GM19455 (cell line): ENCODE results near the gene FAM229A.

Experiments used
- ATAC-seq: cut with Tn5 transposase; IDR thresholded peaks from one replicate; pipeline ENCODE4 v1.9.1; 2021; ENCODE audit not compliant: unreplicated experiment

FAM229A gene

DNA sequence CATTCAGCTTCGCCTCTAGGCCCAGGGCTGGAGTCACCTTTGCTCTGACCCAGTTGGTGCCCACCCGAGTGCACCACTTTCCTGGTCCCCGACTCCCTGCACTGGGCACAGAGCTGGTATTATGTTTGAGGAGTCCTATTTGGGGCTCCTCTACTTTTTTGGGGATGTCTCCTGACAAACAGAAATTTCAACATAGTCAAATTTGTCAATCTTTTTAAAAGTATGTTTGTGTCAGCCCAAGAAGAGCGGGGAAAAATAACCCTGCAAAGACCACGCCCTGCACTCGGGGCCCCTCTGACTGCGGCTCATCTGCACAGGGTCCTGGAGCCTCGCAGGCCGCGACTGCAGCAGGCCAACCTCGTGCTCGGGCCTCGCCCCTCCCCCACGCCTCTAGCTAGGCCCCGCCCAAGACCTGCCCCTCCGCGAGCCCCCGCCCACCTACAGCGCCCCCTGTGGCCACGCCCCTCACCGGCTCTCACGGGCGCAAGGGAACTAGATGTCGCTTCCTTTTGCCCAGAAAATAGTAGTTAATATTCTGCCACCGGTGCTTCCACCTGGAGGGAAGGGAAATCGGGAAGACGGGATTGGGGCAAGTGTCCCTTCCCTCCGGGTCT is 11.4 kb downstream of the FAM229A start:
- peak; percentile 36 for ATAC-seq

DNA sequence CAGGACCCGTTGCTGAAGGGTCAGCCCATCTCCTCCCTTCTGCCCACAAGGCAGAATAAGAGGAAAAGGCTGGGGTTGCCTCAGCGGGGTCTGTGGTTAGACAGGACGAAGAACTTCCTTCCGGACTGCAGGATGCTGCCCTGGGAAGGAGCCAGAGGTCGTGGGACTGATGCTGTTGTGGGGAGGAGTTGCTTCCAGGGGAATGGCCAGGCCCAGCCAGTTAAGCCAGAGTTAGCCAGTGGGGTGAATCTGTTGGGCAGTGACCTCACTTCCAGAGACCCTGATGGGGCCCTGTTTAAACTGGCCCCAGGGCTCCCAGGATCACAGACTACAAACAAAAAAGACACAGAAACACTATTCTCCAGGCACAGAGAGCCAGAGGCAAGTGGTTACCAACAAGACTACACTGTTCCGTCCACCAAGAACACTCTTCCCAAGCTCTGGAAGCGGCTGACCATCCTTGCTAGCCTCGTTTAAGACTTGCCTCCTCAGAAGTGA is 13.0 kb downstream of the FAM229A start:
- no peak for ATAC-seq

DNA sequence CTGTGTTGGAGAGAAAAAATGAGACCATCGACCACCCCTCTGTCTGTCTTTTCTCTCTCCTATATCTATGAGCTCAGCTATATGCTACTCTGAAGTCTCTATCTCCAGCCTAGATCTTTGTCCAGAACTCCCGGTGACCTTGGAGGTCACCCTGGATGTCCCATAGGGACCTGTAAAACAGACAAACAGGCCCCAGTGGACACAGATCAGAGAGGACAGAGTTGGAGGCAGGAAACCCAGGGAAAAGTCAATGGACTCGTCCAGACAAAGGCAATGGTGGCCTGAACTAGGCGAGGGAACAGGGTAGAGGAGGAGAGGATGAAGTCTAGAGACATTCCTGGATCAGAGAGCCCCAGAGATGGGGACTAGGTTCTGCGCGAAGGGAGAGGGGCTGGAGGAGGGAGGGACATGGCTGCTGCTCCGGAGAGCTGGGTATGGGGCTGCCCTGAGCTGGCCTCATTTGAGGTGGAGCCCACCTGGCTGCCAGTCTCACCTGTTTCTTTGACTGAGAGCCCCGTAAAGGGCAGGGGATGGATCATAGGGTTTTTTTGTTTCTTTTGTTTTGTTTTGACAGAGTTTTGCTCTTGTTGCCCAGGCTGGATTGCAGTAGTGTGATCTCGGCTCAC is 15.6 kb downstream of the FAM229A start:
- no peak for ATAC-seq

DNA sequence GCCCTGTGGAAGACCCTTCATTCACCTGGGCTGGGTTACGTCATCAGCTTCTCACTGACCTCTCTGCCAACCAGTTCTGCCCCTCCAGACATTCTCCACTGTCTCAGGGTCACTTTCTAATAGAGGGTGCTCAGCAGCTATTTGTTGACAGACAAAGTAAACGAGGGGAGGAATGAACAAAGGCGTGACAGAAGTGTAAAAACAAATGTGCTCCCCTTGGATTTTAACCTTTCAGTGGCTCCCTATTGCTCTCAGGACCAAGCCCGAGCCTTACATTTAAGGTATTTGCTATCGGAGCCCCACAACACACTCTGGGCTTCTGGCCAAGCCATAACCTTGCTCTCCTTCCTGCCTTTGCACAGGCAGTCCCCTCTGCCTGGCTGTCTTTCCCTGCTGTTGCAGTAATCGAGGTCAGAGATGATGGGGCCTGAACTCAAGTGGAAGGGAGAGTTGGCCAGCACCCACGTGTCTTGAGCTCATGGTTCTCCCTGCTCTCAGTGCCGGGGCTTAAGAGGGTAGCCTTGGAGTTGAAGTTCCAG is 16.9 kb downstream of the FAM229A start:
- ATAC-seq: no peak

DNA sequence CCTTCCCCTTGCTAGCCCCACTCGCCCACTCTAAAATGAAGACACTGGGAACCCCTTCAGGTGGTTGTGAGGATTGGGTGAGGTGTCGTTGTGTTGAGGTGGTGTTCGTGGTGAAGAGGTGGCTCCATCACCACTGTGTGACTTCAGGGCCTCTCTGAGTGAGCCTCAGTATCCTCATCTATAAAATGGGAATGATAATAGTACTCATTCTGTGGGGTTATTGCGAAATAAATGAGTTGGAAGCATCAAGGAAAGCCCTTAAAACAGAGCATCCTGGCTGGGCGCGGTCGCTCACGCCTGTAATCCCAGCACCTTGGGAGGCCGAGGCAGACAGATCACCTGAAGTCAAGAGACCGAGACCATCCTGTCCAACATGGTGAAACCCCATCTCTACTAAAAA is 19.6 kb downstream of the FAM229A start:
- no peak for ATAC-seq

DNA sequence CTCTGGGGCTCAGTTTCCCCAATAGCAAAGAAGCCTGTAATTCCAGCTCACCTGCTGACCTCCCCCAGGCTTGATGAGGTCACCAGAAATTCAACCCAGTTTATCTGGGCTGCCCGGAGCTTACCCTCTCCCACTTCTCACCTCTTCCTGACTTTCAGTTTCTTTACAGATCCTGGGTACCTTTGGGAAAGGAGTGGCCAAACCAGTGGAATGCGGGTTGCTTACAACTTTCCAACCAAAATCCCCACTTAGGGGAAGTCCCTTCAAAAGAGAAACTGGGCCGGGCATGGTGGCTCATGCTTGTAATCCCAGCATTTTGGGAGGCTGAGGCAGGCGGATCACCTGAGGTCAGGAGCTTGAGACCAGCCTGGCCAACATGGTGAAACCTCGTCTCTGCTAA is 20.3 kb downstream of the FAM229A start:
- ATAC-seq: no peak

DNA sequence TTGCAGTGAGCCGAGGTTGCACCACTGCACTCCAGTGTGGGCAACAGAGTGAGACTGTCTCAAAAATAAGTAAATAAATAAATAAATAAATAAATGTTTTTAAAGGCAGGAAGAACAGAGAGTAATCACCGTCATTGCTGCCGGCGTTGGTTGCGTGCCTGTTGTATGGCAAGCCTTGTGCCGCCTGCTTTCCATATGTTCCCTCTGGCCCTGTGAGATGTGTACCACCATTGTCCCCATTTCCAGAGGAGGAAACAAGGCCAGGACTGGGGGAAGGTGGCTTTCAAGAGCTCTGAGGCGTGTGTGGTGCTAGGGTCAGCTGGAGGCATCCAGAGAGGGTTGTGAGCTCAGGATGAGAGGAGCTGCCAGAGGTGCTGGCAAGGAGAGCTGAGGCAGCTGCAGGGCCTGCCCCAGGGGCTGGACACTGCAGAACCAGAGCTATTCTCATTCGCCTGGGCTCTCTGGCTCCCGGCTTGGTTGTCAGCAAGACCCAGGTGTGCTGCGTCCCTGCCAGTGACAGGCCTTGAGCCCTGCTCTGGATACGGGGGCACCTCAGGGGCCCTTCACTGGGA is 21.0 kb downstream of the FAM229A start:
- no peak for ATAC-seq

DNA sequence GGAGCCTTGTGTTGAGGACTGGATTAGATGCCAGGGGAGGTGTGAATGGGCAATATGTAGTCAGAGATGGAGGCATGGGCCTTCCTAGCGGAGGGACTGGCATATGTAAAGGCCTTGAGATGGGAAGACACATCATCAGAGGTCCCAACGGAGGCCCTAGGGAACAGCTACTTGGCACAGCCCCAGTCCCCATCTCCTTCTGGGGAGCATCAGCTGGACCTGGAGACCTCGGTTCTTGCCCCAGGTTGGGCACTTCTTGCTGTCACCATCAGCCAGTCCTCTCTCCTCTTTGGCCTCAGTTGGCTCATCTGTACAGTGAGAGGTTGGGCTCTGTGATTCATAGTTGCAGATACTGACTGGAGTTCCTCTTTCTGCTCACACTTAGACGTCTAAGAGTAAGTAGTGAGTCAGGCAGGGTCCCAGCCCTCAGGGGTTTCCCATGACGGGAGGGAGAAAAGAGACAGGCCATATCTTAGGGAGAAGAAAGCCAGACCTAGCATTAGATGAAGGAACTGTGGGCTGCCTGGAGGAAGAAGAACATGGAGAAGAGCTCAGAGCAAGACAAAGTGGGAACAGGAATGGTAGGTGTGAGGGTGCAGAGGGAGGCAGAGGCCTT is 22.8 kb downstream of the FAM229A start:
- no peak for ATAC-seq

DNA sequence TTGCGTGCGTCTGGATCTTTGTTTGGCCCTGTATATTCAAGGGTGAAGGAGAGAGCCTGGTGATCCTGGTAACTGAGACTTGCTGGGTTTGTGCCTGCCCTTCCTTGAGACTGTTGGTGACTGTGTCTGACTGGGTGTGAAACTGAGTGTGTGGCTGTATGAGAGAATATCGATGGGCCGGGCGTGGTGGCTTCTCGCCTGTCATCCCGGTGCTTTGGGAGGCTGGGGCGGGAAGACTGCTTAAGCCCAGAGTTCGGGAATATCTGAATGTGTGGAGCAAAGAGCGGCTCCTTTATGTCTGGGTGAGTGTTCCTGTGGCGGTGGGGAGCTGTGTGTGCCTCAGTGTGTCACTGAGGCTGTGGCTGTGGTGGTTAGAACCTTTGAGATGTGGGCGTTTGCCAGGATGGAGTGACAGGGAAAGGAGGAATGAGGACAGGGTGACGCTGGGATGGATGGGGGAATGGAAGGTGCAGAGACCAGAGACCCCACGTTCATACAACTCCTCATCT is 23.6 kb downstream of the FAM229A start:
- ATAC-seq: no peak

DNA sequence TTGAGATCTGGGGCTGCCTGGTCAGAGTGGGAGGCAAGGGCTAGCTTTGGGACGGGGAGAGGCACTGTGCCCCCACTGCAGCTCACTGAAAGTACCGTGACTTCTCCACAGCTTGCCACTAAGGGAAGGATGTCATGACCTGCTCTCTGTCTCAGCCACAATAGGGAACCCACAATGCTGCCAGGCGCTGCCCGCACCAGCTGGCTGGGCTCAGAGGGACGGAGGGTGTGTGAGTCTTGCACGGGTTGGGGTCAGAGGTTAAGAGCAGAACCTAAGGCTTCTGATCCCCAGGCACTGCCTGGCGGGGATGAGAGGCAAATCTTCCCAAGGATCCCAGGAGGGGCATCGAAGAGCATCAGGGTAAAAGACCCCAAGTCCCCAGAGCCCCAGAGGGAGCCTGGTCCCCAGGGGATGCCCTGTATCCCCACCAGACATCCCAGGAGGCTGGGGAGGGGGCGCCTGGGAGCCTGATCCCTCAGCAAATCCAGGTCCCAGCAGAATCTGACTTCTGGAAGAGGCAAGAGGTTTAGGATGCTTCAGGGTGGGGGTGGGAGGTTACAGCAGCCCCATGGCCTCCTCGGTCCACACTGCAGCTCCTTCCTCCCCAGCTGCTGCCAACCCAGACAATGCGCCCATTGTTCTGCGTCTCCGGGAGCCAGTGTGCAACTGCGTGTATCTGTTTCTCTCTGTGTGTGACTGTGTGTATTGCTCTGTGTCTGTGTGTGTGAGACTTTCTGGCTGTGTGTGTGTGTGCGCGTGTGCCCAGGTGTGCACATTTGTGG is 24.2 kb downstream of the FAM229A start:
- no peak for ATAC-seq

DNA sequence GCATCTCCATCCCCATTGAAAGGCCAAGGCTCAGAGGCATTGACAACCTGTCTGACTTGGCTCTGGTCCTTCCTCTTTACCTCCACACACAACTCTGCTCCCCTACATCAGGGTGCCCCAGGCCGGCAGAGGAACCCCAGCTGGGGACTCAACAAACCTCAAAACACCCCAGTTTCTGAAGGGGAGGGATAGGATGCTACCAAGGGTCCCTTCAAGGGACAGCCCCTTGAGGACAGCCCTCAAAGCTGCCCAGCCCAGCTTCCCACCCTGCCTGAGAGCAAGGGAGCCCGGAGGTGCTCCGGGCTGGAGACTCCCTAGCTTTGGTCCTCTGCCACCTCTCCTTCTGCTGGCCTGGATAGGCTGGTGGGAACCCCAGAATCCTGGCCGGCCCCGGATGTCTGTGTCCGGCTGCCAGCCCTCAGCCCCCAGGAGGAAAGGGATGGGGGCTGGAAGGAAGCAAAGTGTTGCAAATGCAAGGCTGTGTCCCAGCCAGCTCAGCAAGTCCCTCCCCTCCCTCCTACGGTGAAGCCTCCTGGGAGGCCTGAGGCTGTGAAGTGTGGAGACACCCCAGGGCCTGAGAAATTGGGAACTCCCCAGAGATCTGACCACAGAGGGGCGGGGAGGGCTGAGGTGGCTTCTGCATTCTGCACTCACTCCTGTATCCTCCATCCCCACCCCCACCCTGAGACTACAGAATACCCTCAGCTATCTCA is 25.2 kb downstream of the FAM229A start:
- no peak for ATAC-seq

DNA sequence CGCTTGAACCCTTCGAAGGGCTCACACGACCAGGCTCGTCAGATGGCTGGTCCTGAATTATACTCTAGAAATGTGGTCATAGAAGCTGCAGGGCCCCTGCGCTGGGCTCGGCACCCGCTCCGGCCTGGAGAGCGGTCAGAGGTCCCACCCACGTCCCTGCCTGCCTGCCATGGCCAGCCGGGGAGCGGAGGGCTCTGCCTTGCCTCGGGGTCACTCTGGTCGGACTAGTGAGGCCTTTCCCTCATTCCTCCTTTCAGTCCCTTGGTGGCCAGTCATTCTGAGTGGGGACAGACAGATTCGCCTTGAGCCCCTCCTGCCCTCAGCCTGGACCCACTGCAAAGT is 25.7 kb downstream of the FAM229A start:
- peak; percentile 4 for ATAC-seq

DNA sequence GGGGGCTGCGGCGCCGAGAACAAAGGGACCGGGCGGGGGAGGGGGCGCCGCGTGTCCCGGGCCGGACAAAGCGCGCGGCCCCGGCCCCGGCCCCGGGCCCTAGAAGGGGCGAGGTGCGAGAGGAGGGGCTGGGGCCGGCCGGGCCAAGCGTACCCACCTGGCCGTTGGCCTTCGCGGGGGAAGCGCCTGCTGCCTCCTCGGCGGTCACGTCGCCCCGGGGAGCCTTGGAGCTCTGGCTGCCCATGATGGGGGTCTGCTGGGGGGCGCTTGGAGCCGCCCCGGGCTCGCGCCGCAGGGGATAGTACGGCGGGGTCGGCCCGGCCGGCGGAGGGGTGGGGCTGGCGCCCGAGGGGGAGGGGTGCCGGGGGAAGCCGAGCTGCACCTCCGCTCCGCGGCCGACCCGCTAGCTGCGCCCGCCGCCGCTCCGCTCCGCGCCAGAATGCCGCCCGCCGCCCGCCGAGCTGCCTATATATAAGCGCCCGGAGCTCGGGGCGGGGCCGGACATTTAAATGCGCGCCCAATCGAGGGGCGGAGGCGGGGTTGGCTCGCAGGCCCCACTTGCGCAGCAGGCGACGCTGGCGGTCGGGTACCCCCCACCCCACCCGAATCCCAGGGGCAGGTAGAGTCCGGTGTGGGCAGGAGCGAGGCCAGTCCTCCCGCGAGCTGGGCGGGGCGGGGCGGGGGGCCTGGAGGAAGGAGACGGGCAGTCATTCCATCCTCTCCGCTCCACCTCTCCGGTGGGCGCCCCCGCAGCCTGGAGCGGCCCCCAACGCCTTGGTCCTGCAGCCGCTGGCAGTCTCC is 26.3 kb downstream of the FAM229A start, which contains the start of gene MARCKSL1:
TSS of gene MARCKSL1 (minus strand) at position 444 of the 801 bp plus-strand sequence. CDS start at position 244, 200 bp downstream.
- peak; percentile 46 for ATAC-seq

DNA sequence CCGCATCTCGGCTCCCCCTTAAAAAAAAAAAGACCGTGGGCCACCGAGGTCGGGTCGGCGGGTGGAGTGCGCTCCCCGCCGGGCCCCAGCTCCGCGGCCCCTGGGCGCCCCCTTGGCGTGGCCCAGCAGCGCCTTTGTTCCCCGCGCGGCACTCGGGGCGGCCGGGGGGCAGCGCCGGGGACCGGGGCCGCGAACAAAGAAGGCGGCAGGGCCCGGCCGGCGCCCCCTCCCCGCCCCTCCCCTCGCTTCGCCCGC is 26.8 kb downstream of the FAM229A start:
- no peak for ATAC-seq

DNA sequence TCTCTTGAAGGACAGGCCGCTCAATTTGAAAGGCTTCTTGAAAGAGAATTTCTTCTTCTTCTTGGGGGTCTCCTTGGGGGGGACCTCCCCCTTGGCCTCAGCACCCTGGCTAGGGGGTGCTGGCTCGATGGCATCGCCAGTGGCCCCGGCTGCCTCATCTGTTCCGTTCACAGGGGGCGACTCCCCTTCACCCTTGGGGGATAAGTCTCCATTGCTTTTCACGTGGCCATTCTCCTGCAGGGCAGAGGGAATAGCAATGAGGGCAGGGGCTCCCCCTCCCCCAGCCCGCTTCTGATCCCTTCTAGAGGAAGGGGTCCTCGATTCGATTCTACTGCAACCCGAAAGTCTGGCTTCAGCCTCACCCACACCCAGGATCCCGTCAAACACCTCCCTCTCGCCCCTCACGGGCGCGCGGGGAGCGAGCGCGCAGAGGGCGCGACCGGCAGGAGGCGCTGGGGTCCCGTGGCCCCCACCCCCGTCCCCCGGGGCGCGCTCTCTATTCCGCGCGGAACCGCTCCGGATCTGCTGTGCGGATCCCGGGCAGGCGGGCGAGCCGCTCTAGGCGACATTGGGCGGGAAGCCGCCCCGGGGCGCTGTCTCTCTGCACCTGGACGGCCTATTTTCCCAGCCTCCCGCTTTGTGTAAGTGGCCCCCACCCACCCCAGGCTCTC is 27.3 kb downstream of the FAM229A start:
- ATAC-seq: no peak

DNA sequence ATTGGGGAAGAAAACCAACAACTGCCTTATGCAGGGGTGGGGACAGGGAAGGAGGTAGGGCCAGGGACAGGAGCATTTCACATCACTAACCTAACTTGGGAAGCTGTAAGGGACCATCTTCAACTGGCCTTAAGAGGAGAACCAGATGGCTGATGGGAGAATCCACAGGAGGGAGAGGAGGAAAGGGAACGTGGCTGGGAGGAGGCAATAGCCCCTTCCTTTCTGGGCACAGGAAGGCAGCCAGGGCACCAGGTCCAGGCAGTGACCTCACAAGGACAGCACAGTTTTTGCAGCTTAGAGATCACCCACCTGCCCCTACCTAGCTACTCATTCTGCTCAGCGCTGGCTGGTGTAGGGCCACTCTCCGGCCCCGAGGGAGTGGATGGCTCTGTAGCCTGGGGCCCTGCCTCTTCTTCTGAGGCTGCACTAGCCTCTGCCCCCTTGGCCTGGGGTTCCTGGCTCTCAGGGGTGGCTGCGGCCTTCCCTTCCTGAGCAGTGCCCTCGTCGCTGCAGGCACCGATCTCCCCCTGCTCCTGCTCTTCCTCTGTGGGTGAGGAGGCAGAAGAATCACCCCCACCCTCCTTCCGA is 27.9 kb downstream of the FAM229A start:
- no peak for ATAC-seq

DNA sequence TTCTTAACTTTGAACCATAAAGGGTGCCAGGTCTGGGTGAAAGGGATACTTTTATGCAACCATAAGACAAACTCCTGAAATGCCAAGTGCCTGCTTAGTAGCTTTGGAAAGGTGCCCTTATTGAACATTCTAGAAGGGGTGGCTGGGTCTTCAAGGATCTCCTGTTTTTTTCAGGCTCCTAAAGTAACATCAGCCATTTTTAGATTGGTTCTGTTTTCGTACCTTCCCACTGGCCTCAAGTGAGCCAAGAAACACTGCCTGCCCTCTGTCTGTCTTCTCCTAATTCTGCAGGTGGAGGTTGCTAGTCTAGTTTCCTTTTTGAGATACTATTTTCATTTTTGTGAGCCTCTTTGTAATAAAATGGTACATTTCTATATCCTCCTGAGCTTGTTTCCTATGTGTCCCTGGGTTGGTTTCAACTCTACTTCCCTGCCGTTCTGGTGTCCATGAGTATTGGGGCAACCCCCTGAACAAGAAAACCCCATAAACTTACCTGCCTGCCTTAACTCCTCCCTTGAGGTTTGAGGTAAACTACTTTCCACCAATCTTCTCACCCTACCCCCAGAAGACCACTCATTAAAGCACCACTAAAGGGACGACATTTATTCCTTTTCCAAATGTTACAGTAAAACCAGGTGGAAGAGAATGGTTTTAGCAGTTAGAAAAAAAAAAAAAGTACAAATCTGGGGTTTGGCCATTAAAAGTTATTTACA is 28.9 kb downstream of the FAM229A start:
- no peak for ATAC-seq
